ENCODE measurements around the gene NCEH1.

NCEH1 gene

GRCh38 chr3:172643506-172644179 lies 67.2 kb downstream of the NCEH1 start:
- no peak for DNase-seq (ENCODE audit: low read depth)

- DNase-seq (ENCODE audit: low read depth) = no peak
Observed at GRCh38 chr3:172641291-172641690, 69.6 kb downstream of the NCEH1 start.

- no peak for DNase-seq (ENCODE audit: low read depth)
Observed at GRCh38 chr3:172640751-172641150, 70.1 kb downstream of the NCEH1 start.

- DNase-seq (ENCODE audit: low read depth) = no peak
Observed at GRCh38 chr3:172635588-172635987, 75.3 kb downstream of the NCEH1 start.

GRCh38 chr3:172634948-172635347 lies 75.9 kb downstream of the NCEH1 start:
- no peak for DNase-seq (ENCODE audit: low read depth)

- no peak for DNase-seq (ENCODE audit: low read depth)
Observed at GRCh38 chr3:172630316-172630715, 80.6 kb downstream of the NCEH1 start.

GRCh38 chr3:172629470-172629869 lies 81.4 kb downstream of the NCEH1 start:
- no peak for DNase-seq (ENCODE audit: low read depth)

GRCh38 chr3:172627057-172627809 lies 83.6 kb downstream of the NCEH1 start:
- DNase-seq (ENCODE audit: low read depth) = peak; percentile 67

GRCh38 chr3:172626021-172626640 lies 84.7 kb downstream of the NCEH1 start:
- peak; percentile 60 for DNase-seq (ENCODE audit: low read depth)

- DNase-seq (ENCODE audit: low read depth) = no peak
Observed at GRCh38 chr3:172625404-172625803, 85.5 kb downstream of the NCEH1 start.

GRCh38 chr3:172624999-172625398 lies 85.9 kb downstream of the NCEH1 start:
- DNase-seq (ENCODE audit: low read depth) = no peak

GRCh38 chr3:172622916-172623700 lies 87.8 kb downstream of the NCEH1 start:
- DNase-seq (ENCODE audit: low read depth) = no peak

GRCh38 chr3:172622156-172622555 lies 88.7 kb downstream of the NCEH1 start:
- no peak for DNase-seq (ENCODE audit: low read depth)

GRCh38 chr3:172617976-172618375 lies 92.9 kb downstream of the NCEH1 start:
- DNase-seq (ENCODE audit: low read depth) = no peak

- DNase-seq (ENCODE audit: low read depth) = no peak
Observed at GRCh38 chr3:172617013-172617706, 93.7 kb downstream of the NCEH1 start.

GRCh38 chr3:172616031-172616461 lies 94.8 kb downstream of the NCEH1 start:
- DNase-seq (ENCODE audit: low read depth) = no peak

- no peak for DNase-seq (ENCODE audit: low read depth)
Observed at GRCh38 chr3:172615296-172615695, 95.6 kb downstream of the NCEH1 start.

- DNase-seq (ENCODE audit: low read depth) = no peak
Observed at GRCh38 chr3:172614340-172615274, 96.3 kb downstream of the NCEH1 start.

GRCh38 chr3:172613845-172614244 lies 97.0 kb downstream of the NCEH1 start:
- DNase-seq (ENCODE audit: low read depth) = no peak

- no peak for DNase-seq (ENCODE audit: low read depth)
Observed at GRCh38 chr3:172612871-172613678, 97.8 kb downstream of the NCEH1 start.
